ENCODE measurements around the gene CLN3. TPM values are rescaled to one million over a fixed set of nuclear protein-coding genes. Genes with fewer than 3 reads are reported as not detected.
A peak's percentile ranks its signal among the peaks of the same experiment; 100 is the strongest.

The CLN3 gene
- total and polyA plus RNA-seq, 9 of the 15 experiments (the other 6 are each of a cell fraction or from before 2014, with no cell fraction given): 2.5 to 27.1 (median 11.6) TPM

GRCh38 chr16:28494121-28494851 lies 2.4 kb upstream of the CLN3 start, which contains the start of gene APOBR (continued):
- TF ChIP-seq CHCHD3 (CRISPR knock-in tag; IDR thresholded peaks at IDR 0.05) (no peak), EWSR1 (IDR thresholded peaks at IDR 0.05; ENCODE audit: borderline replicate concordance, low read depth, partially characterized antibody) (no peak), ZBTB7A (IDR thresholded peaks at IDR 0.05; ENCODE audit: borderline replicate concordance, control insufficient read depth, low read depth, low read length) (peak; percentile 60), ZNF41 (CRISPR knock-in tag; conservative IDR thresholded peaks at IDR 0.05) (no peak), DPF2 (IDR thresholded peaks at IDR 0.05) (peak; percentile 30; the same call in 1 of the 2 replicates), ZNF197 (CRISPR knock-in tag; IDR thresholded peaks at IDR 0.05; ENCODE audit: low read depth) (peak; percentile 36; the same call in 1 of the 2 replicates), PRMT5 (CRISPR knock-in tag; IDR thresholded peaks at IDR 0.05) (no peak), NRF1 (conservative IDR thresholded peaks at IDR 0.05 in 1 of 2, IDR thresholded peaks at IDR 0.05 in 1 of 2) (0 out of 4 replicates have a peak, but pooled peaks of 1 of the 2 experiments have one; percentile 15), ZNF354B (CRISPR knock-in tag; IDR thresholded peaks at IDR 0.05) (no peak), DNMT1 (IDR thresholded peaks at IDR 0.05) (no peak), EHMT2 (IDR thresholded peaks at IDR 0.05) (no peak), MAZ (CRISPR knock-in tag; conservative IDR thresholded peaks at IDR 0.05 in 1 of 2, IDR thresholded peaks at IDR 0.05 in 1 of 2) (0 out of 4 replicates have a peak, but pooled peaks of 1 of the 2 experiments have one; percentile 61)
- TF ChIP-seq, protein P1, sequence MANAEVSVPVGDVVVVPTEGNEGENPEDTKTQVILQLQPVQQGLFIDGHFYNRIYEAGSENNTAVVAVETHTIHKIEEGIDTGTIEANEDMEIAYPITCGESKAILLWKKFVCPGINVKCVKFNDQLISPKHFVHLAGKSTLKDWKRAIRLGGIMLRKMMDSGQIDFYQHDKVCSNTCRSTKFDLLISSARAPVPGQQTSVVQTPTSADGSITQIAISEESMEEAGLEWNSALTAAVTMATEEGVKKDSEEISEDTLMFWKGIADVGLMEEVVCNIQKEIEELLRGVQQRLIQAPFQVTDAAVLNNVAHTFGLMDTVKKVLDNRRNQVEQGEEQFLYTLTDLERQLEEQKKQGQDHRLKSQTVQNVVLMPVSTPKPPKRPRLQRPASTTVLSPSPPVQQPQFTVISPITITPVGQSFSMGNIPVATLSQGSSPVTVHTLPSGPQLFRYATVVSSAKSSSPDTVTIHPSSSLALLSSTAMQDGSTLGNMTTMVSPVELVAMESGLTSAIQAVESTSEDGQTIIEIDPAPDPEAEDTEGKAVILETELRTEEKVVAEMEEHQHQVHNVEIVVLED (CRISPR knock-in tag; IDR thresholded peaks at IDR 0.05): no peak
